H1 (cell line): Measurements from ENCODE around the gene CNOT8. TPM values are rescaled to one million over a fixed set of nuclear protein-coding genes. Genes with fewer than 3 reads are reported as not detected.

Source experiments
- CTCF ChIA-PET: fragments of 300-600 bp; sonication (Branson Sonifier 250); formaldehyde crosslinking; loops from one replicate; lab custom pipeline; 2021; ENCODE audit not compliant: partially characterized antibody; lab: Charles Lee
- POLR2A ChIA-PET: fragments of 300-600 bp; sonication (Branson Sonifier 250); formaldehyde crosslinking; loops from one replicate; lab custom pipeline; 2021; ENCODE audit warnings: inconsistent platforms; ENCODE audit not compliant: partially characterized antibody; lab: Charles Lee
- DNase-seq, 2 experiments: peaks; one replicate each; pipeline versions ENCODE4 v3.0.0 to v3.0.0-alpha.2; 2010 to 2022; ENCODE audit warnings: low spot score in 2 of 2, low read depth in 1 of 2, mixed read lengths in 1 of 2
- FAIRE-seq: peaks from 2 replicates; lab custom pipeline; 2011; peaks lifted over from hg19 to GRCh38; lab: Jason Lieb, UNC
- H2AFZ ChIP-seq: 2 replicates; pipeline ENCODE4 v1.8.1; 2012; ENCODE audit warnings: low read length, inconsistent platforms
- H2AK5ac ChIP-seq: 2 replicates; pipeline ENCODE4 v1.6.1; 2013; ENCODE audit warnings: low read depth, low read length
- H2BK120ac ChIP-seq: replicated peaks from 2 replicates; pipeline ENCODE3; 2013; ENCODE audit warnings: low read depth, low read length, inconsistent platforms
- H2BK12ac ChIP-seq: 2 replicates; pipeline ENCODE4 v1.6.1; 2013; ENCODE audit warnings: low read depth, low read length
- H2BK15ac ChIP-seq: 2 replicates; pipeline ENCODE4 v1.6.1; 2013; ENCODE audit warnings: low read length
- H2BK20ac ChIP-seq: 2 replicates; pipeline ENCODE4 v1.6.1; 2013; ENCODE audit warnings: low read length
- H2BK5ac ChIP-seq: 2 replicates; pipeline ENCODE4 v1.6.1; 2013; ENCODE audit warnings: low read depth, low read length
- H3K14ac ChIP-seq: 2 replicates; pipeline ENCODE4 v1.6.1; 2013; ENCODE audit warnings: inconsistent platforms; ENCODE audit not compliant: insufficient read length
- H3K18ac ChIP-seq: 2 replicates; pipeline ENCODE4 v1.6.1; 2013; ENCODE audit warnings: low read length; ENCODE audit errors: extremely low read depth
- H3K23ac ChIP-seq: 2 replicates; pipeline ENCODE4 v1.6.1; 2013; ENCODE audit warnings: inconsistent platforms; ENCODE audit not compliant: insufficient read length
- H3K23me2 ChIP-seq: 2 replicates; pipeline ENCODE4 v1.6.1; 2013; ENCODE audit warnings: low read depth, low read length
- H3K27ac ChIP-seq: 2 replicates; pipeline ENCODE4 v1.6.1; 2011; ENCODE audit warnings: low read depth, low read length, inconsistent platforms
- H3K27me3 ChIP-seq, 4 experiments: replicated peaks in 1 of 4; 1 replicate in 1 of 4; 2 replicates in 3 of 4; pipeline versions ENCODE4 v1.6.1 to v1.8.1; 2011 to 2013; ENCODE audit warnings: low read length in 3 of 4, mild to moderate bottlenecking in 3 of 4, inconsistent platforms in 2 of 4, mixed read lengths in 2 of 4, moderate library complexity in 1 of 4; ENCODE audit not compliant: control insufficient read depth in 3 of 4, insufficient read depth in 3 of 4; ENCODE audit errors: extremely low read depth in 1 of 4
- H3K36me3 ChIP-seq, 4 experiments: 2 replicates each; pipeline versions ENCODE4 v1.6.1 to v1.8.1; 2011 to 2013; ENCODE audit warnings: mild to moderate bottlenecking in 4 of 4, low read length in 3 of 4, moderate library complexity in 2 of 4, control low read depth in 1 of 4, inconsistent platforms in 1 of 4; ENCODE audit not compliant: insufficient read depth in 4 of 4, control insufficient read depth in 2 of 4
- H3K4ac ChIP-seq: replicated peaks from 2 replicates; pipeline ENCODE3; 2013; ENCODE audit warnings: low read length, low read depth, mixed read lengths, inconsistent platforms; ENCODE audit not compliant: insufficient read length
- H3K4me1 ChIP-seq, 4 experiments: replicated peaks in 1 of 4; 1 replicate in 1 of 4; 2 replicates in 3 of 4; pipeline versions ENCODE4 v1.6.1 to v1.8.1; 2011 to 2013; ENCODE audit warnings: low read length in 3 of 4, inconsistent platforms in 2 of 4, mixed read lengths in 1 of 4; ENCODE audit not compliant: insufficient read depth in 4 of 4, control insufficient read depth in 3 of 4
- H3K4me2 ChIP-seq, 2 experiments: 2 replicates each; pipeline versions ENCODE4 v1.6.1 to v1.8.1; 2011 to 2013; ENCODE audit warnings: low read depth in 2 of 2, low read length in 2 of 2, control low read depth in 1 of 2, inconsistent platforms in 1 of 2, mild to moderate bottlenecking in 1 of 2; ENCODE audit not compliant: insufficient read depth in 1 of 2
- H3K4me3 ChIP-seq, 4 experiments: fragments of 200-600, 300-600 bp in 1 of 4; sonication (generic), shearing (Covaris generic), sonication (Bioruptor Twin) in 1 of 4; 2 replicates each; pipeline versions ENCODE4 v1.5.1 to v1.8.1; 2011 to 2016; ENCODE audit warnings: low read length in 4 of 4, low read depth in 3 of 4, control low read depth in 2 of 4, inconsistent platforms in 2 of 4, mild to moderate bottlenecking in 2 of 4, mixed read lengths in 1 of 4, moderate library complexity in 1 of 4; ENCODE audit not compliant: insufficient read depth in 2 of 4; ENCODE audit errors: extremely low read depth in 1 of 4
- H3K56ac ChIP-seq: replicated peaks from 2 replicates; pipeline ENCODE3; 2013; ENCODE audit warnings: low read depth, mild to moderate bottlenecking, mixed read lengths, low read length, inconsistent platforms; ENCODE audit not compliant: insufficient read length
- H3K79me1 ChIP-seq: 2 replicates; pipeline ENCODE4 v1.6.1; 2013; ENCODE audit warnings: low read depth, low read length, control low read depth
- H3K79me2 ChIP-seq, 2 experiments: 2 replicates each; pipeline versions ENCODE4 v1.6.1 to v1.8.1; 2012 to 2013; ENCODE audit warnings: low read length in 2 of 2, mild to moderate bottlenecking in 2 of 2, inconsistent platforms in 1 of 2; ENCODE audit not compliant: insufficient read depth in 2 of 2, control insufficient read depth in 1 of 2
- H3K9ac ChIP-seq, 4 experiments: replicated peaks in 1 of 4; 1 replicate in 1 of 4; 2 replicates in 3 of 4; pipeline versions ENCODE4 v1.6.1 to v1.8.1; 2011 to 2013; ENCODE audit warnings: low read depth in 3 of 4, low read length in 3 of 4, control low read depth in 2 of 4, mild to moderate bottlenecking in 2 of 4, moderate library complexity in 2 of 4, inconsistent platforms in 1 of 4; ENCODE audit errors: extremely low read depth in 1 of 4
- H3K9me3 ChIP-seq, 2 experiments: 2 replicates each; pipeline versions ENCODE4 v1.6.1 to v1.8.1; 2012 to 2013; ENCODE audit warnings: mild to moderate bottlenecking in 2 of 2, moderate library complexity in 2 of 2, control low read depth in 1 of 2, inconsistent platforms in 1 of 2, low read depth in 1 of 2, low read length in 1 of 2, mixed read lengths in 1 of 2; ENCODE audit not compliant: insufficient read depth in 2 of 2
- H4K20me1 ChIP-seq, 2 experiments: replicated peaks in 1 of 2; 2 replicates each; pipeline versions ENCODE3 to v1.8.1; 2011 to 2013; ENCODE audit warnings: inconsistent platforms in 2 of 2, low read length in 2 of 2, mild to moderate bottlenecking in 1 of 2; ENCODE audit not compliant: insufficient read depth in 2 of 2, control insufficient read depth in 1 of 2
- H4K5ac ChIP-seq: 2 replicates; pipeline ENCODE4 v1.6.1; 2013; ENCODE audit warnings: low read length, low read depth, mixed read lengths, inconsistent platforms; ENCODE audit not compliant: insufficient read length
- H4K8ac ChIP-seq: 2 replicates; pipeline ENCODE4 v1.8.0; 2013; ENCODE audit warnings: mild to moderate bottlenecking, moderate library complexity, low read length, inconsistent platforms; ENCODE audit not compliant: insufficient read depth; ENCODE audit errors: extremely low read depth
- H4K91ac ChIP-seq: replicated peaks from 2 replicates; pipeline ENCODE3; 2013; ENCODE audit warnings: low read length, mixed read lengths, inconsistent platforms; ENCODE audit not compliant: insufficient read length
- CHD1 ChIP-seq: IDR thresholded peaks from 2 replicates; pipeline ENCODE4 v1.6.1; 2012; ENCODE audit warnings: low read depth, low read length, improper control_type of control experiment
- CREB1 ChIP-seq: IDR thresholded peaks from 2 replicates; pipeline ENCODE4 v1.6.1; 2012; ENCODE audit warnings: inconsistent platforms
- KDM4A ChIP-seq: IDR thresholded peaks from one replicate; pipeline ENCODE4 v1.7.1; 2012; ENCODE audit warnings: low read depth, mild to moderate bottlenecking, moderate library complexity, low read length, inconsistent platforms; ENCODE audit not compliant: severe bottlenecking
- RNF2 ChIP-seq: fragments of 200-900, 300-1000 bp; sonication (generic); IDR thresholded peaks from 2 replicates; pipeline ENCODE4 v1.7.1; 2016; ENCODE audit warnings: borderline replicate concordance, low read depth, mild to moderate bottlenecking, antibody characterized with exemption, low read length; ENCODE audit not compliant: poor library complexity, severe bottlenecking; ENCODE audit errors: missing control alignments
- RXRA ChIP-seq: IDR thresholded peaks from 2 replicates; pipeline ENCODE4 v1.6.1; 2011; ENCODE audit warnings: low read depth, mild to moderate bottlenecking, low read length, moderate library complexity; ENCODE audit not compliant: insufficient read depth
- SIX5 ChIP-seq: IDR thresholded peaks from 2 replicates; pipeline ENCODE4 v1.6.1; 2011; ENCODE audit warnings: mild to moderate bottlenecking, low read depth, low read length
- SUZ12 ChIP-seq: fragments of 200-600 bp; sonication (generic); IDR thresholded peaks from 2 replicates; pipeline ENCODE4 v1.6.1; 2012; ENCODE audit warnings: mild to moderate bottlenecking, inconsistent platforms, low read length, moderate library complexity, mixed read lengths
- TAF7 ChIP-seq: optimal IDR thresholded peaks from 2 replicates; pipeline ENCODE3; 2011; ENCODE audit warnings: low read depth, mild to moderate bottlenecking, inconsistent platforms, low read length, moderate library complexity, borderline replicate concordance
- TEAD4 ChIP-seq: IDR thresholded peaks from 2 replicates; pipeline ENCODE4 v1.6.1; 2012; ENCODE audit warnings: low read depth, low read length, inconsistent platforms, mixed read lengths
- WGBS, 2 experiments: shearing (Covaris generic) in 1 of 2; methylation state at CpG; one replicate each; pipeline versions ENCODE4 v1.1.6 to v1.1.7; 2013 to 2015; ENCODE audit warnings: low lambda C conversion rate in 2 of 2, mixed read lengths in 2 of 2, inconsistent platforms in 1 of 2, low coverage in 1 of 2, missing lambda C conversion rate in 1 of 2; ENCODE audit not compliant: insufficient replicate concordance in 2 of 2, insufficient coverage in 1 of 2, insufficient read length in 1 of 2; ENCODE audit errors: extremely low coverage in 1 of 2, missing lambda C conversion rate in 1 of 2; 5-methylcytosine and 5-hydroxymethylcytosine counted together
- polyA plus RNA-seq, 7 experiments: library from polyadenylated mRNA; depleted of rRNA in 3 of 7; stranded (reverse) in 5 of 7; unstranded in 2 of 7; fragments of >200 nt in 5 of 7; fragments of 200-250 nt in 2 of 7; gene quantifications; 1 replicate in 5 of 7; 2 replicates in 1 of 7; 4 replicates in 1 of 7; pipeline versions ENCODE4 v1.2.1 to v1.2.3, GENCODE V29; 2011 to 2013; ENCODE audit warnings: missing spikeins in 2 of 7, mixed read lengths in 2 of 7
- total RNA-seq: library from RNA; stranded (reverse); fragmentation: NEBNext Ultra II Directional; extraction: Animal tissue kit (Norgen Biotek cat#: 25700); gene quantifications from 2 replicates; pipeline ENCODE4 v1.2.1, GENCODE V29; 2021

The CNOT8 gene
- total and polyA plus RNA-seq, 2 of the 8 experiments (the other 6 are each of a cell fraction or from before 2014, with no cell fraction given) = 36.4 to 62.9 TPM

DNA sequence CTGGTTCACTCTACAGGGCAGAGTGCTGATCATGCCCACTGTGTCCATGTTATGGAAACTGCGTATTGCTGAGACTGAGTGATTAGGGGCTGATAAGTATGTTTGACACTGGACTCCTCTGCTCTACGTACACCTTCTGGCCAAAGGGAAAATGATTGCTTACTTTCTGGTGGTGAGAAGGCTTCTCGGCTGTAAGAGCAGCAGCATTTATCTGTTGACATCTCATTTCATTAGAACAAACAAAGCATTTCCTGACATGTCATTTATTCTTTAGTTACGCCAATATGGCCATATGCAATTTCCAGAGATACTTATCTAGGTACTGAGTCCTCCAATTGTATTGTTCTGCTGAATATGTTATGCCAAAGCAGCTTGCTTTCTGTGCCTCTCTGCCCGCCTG is 13.6 kb upstream of the CNOT8 start:
- WGBS, 2 experiments = 87% methylated on average over 5 of the region's 5 CpGs; no CpG with 5 or more reads in 1 of the 2 experiments
- no peak overlapping the region for H3K14ac ChIP-seq
- ChIA-PET CTCF (interaction anchor here (1.1 to 1.2 kb wide), 2 partner anchors 10 to 15 kb away, joined by 4 read pairs; no protein-coding TSS in a partner anchor), POLR2A (interaction anchor here (0.9 to 2.5 kb wide), 5 partner anchors 10 to 25 kb away, joined by 3 to 9 read pairs (median 4); partner anchors contain the start of gene CNOT8)
- H3K23ac ChIP-seq = no peak overlapping the region
- FAIRE-seq (no peak), DNase-seq (no peak)
- no peak overlapping the region for H3K18ac ChIP-seq
- TF ChIP-seq CREB1 = no peak
- TF ChIP-seq RNF2 = no peak
- TF ChIP-seq TAF7 = no peak
- no peak for TF ChIP-seq RXRA
- TF ChIP-seq TEAD4 = no peak
- TF ChIP-seq CHD1 = no peak
- no peak for TF ChIP-seq SUZ12
- TF ChIP-seq SIX5 = no peak
- TF ChIP-seq KDM4A = no peak
- H3K4me1 ChIP-seq = peaks cover 0 to 2% (median under 1%) of the 10 kb centered on the region in 4 experiments; a peak in 3 of 7 replicates
- no peak overlapping the region for H2BK120ac ChIP-seq
- no peak overlapping the region for H2AFZ ChIP-seq
- no peak overlapping the region for H4K8ac ChIP-seq
- H3K9me3 ChIP-seq = no peaks in the 10 kb centered on the region
- no peak overlapping the region for H4K91ac ChIP-seq
- H3K27ac ChIP-seq = no peak overlapping the region
- H2BK20ac ChIP-seq = no peak overlapping the region
- no peak overlapping the region for H2BK12ac ChIP-seq
- no peaks in the 10 kb centered on the region for H3K79me2 ChIP-seq
- no peaks in the 10 kb centered on the region for H4K20me1 ChIP-seq
- no peak overlapping the region for H3K9ac ChIP-seq
- no peak overlapping the region for H2AK5ac ChIP-seq
- no peak overlapping the region for H3K56ac ChIP-seq
- H2BK5ac ChIP-seq = no peak overlapping the region
- H3K4me2 ChIP-seq = no peak overlapping the region
- no peak overlapping the region for H2BK15ac ChIP-seq
- no peaks in the 10 kb centered on the region for H3K27me3 ChIP-seq
- H3K36me3 ChIP-seq = no peaks in the 10 kb centered on the region; a peak in 2 of 8 replicates
- no peaks in the 10 kb centered on the region for H3K23me2 ChIP-seq
- H3K4me3 ChIP-seq = no peak overlapping the region
- no peaks in the 10 kb centered on the region for H3K79me1 ChIP-seq
- H3K4ac ChIP-seq = no peak overlapping the region
- H4K5ac ChIP-seq = no peak overlapping the region
